Measurements from ENCODE around the gene MYH10. TPM values are rescaled to one million over a fixed set of nuclear protein-coding genes. Genes with fewer than 3 reads are reported as not detected.

The MYH10 gene
- total RNA-seq, 1 experiment from 2014 or later: 74.0 TPM

- Mint-ChIP-seq H3K27ac (ENCODE audit: unreplicated experiment) (no peak overlapping the region), H3K27me3 (ENCODE audit: insufficient read depth, unreplicated experiment) (no peaks in the 10 kb centered on the region), H3K36me3 (ENCODE audit: insufficient read depth, unreplicated experiment) (peaks cover 47% of the 10 kb centered on the region), H3K4me1 (ENCODE audit: low read depth, unreplicated experiment) (no peaks in the 10 kb centered on the region), H3K9me3 (ENCODE audit: unreplicated experiment) (no peaks in the 10 kb centered on the region), H3K4me3 (ENCODE audit: unreplicated experiment) (no peak overlapping the region)
- no peak for TF ChIP-seq CTCF (IDR thresholded peaks at IDR 0.05; ENCODE audit: insufficient read depth in 1 of 2, low read depth in 1 of 2, low read length in 1 of 2, severe bottlenecking in 1 of 2, unreplicated experiment in 1 of 2)
- Histone ChIP-seq H3K9me3 (no peaks in the 10 kb centered on the region), H3K4me1 (no peaks in the 10 kb centered on the region), H3K27me3 (replicated peaks; ENCODE audit: control insufficient read depth, insufficient read depth, low read length) (no peaks in the 10 kb centered on the region), H3K36me3 (ENCODE audit: control insufficient read depth, insufficient read depth, low read length) (no peaks in the 10 kb centered on the region; the same call in 1 of the 2 replicates), H3K4me3 (ENCODE audit: low read depth, low read length) (no peak overlapping the region)
- intact Hi-C loops (cut with micrococcal nuclease; ENCODE audit: unreplicated experiment): no loop called here
- DNase-seq: no peak
- ChIA-PET POLR2A (no interaction called here), CTCF (no interaction called here)
- no TSS peak for BruUV-seq (replicated peaks)
Measured at GRCh38 chr17:8459107-8459506, 171.4 kb downstream of the MYH10 start.

GRCh38 chr17:8458128-8458527 lies 172.4 kb downstream of the MYH10 start:
- H3K4me1 Mint-ChIP-seq (ENCODE audit: low read depth, unreplicated experiment): no peaks in the 10 kb centered on the region
- H3K36me3 Mint-ChIP-seq (ENCODE audit: insufficient read depth, unreplicated experiment): peaks cover 47% of the 10 kb centered on the region
- no peaks in the 10 kb centered on the region for H3K9me3 Mint-ChIP-seq (ENCODE audit: unreplicated experiment)
- H3K27me3 Mint-ChIP-seq (ENCODE audit: insufficient read depth, unreplicated experiment): no peaks in the 10 kb centered on the region
- DNase-seq: no peak
- CTCF ChIA-PET: no interaction called here
- intact Hi-C loops (cut with micrococcal nuclease; ENCODE audit: unreplicated experiment): no loop called here
- no peak overlapping the region for H3K27ac Mint-ChIP-seq (ENCODE audit: unreplicated experiment)
- no peak for TF ChIP-seq CTCF (IDR thresholded peaks at IDR 0.05; ENCODE audit: insufficient read depth in 1 of 2, low read depth in 1 of 2, low read length in 1 of 2, severe bottlenecking in 1 of 2, unreplicated experiment in 1 of 2)
- no TSS peak for BruUV-seq (replicated peaks)
- no peaks in the 10 kb centered on the region for H3K4me1 ChIP-seq
- no peak overlapping the region for H3K4me3 Mint-ChIP-seq (ENCODE audit: unreplicated experiment)
- H3K9me3 ChIP-seq: no peaks in the 10 kb centered on the region
- no peaks in the 10 kb centered on the region for H3K27me3 ChIP-seq (replicated peaks; ENCODE audit: control insufficient read depth, insufficient read depth, low read length)
- H3K36me3 ChIP-seq (ENCODE audit: control insufficient read depth, insufficient read depth, low read length): no peaks in the 10 kb centered on the region; the same call in 1 of the 2 replicates
- no peak overlapping the region for H3K4me3 ChIP-seq (ENCODE audit: low read depth, low read length)
- POLR2A ChIA-PET: no interaction called here

GRCh38 chr17:8455665-8456209 lies 174.8 kb downstream of the MYH10 start:
- no peak overlapping the region for H3K4me3 ChIP-seq (ENCODE audit: low read depth, low read length)
- H3K9me3 ChIP-seq: no peaks in the 10 kb centered on the region
- no peak overlapping the region for H3K27ac Mint-ChIP-seq (ENCODE audit: unreplicated experiment)
- H3K4me1 ChIP-seq: no peaks in the 10 kb centered on the region
- no peak for DNase-seq
- peaks cover 48% of the 10 kb centered on the region for H3K36me3 Mint-ChIP-seq (ENCODE audit: insufficient read depth, unreplicated experiment)
- CTCF ChIA-PET: no interaction called here
- POLR2A ChIA-PET: no interaction called here
- no TSS peak for BruUV-seq (replicated peaks)
- H3K36me3 ChIP-seq (ENCODE audit: control insufficient read depth, insufficient read depth, low read length): no peaks in the 10 kb centered on the region; the same call in 1 of the 2 replicates
- no peaks in the 10 kb centered on the region for H3K9me3 Mint-ChIP-seq (ENCODE audit: unreplicated experiment)
- H3K27me3 Mint-ChIP-seq (ENCODE audit: insufficient read depth, unreplicated experiment): no peaks in the 10 kb centered on the region
- no peaks in the 10 kb centered on the region for H3K27me3 ChIP-seq (replicated peaks; ENCODE audit: control insufficient read depth, insufficient read depth, low read length)
- TF ChIP-seq CTCF (IDR thresholded peaks at IDR 0.05; ENCODE audit: insufficient read depth in 1 of 2, low read depth in 1 of 2, low read length in 1 of 2, severe bottlenecking in 1 of 2, unreplicated experiment in 1 of 2): no peak
- H3K4me3 Mint-ChIP-seq (ENCODE audit: unreplicated experiment): no peak overlapping the region
- intact Hi-C loops (cut with micrococcal nuclease; ENCODE audit: unreplicated experiment): no loop called here
- H3K4me1 Mint-ChIP-seq (ENCODE audit: low read depth, unreplicated experiment): no peaks in the 10 kb centered on the region
